Ectodermal cell (in vitro differentiated cells): Measurements from ENCODE around the gene PPP2R2C.

Source experiments
- H3K27ac ChIP-seq: 2 replicates; pipeline ENCODE4 v1.7.0; 2013; ENCODE audit warnings: mild to moderate bottlenecking, low read depth, low read length; ENCODE audit not compliant: insufficient read depth, poor library complexity, severe bottlenecking
- H3K27me3 ChIP-seq: 2 replicates; pipeline ENCODE4 v1.7.0; 2013; ENCODE audit warnings: mild to moderate bottlenecking, low read length; ENCODE audit not compliant: insufficient read depth, control insufficient read depth, poor library complexity, severe bottlenecking
- H3K36me3 ChIP-seq: one replicate; pipeline ENCODE4 v1.7.0; 2013; ENCODE audit warnings: low read length; ENCODE audit not compliant: control insufficient read depth, insufficient read depth
- H3K4me1 ChIP-seq: one replicate; pipeline ENCODE4 v1.7.0; 2013; ENCODE audit warnings: low read length; ENCODE audit not compliant: control insufficient read depth, insufficient read depth
- H3K4me3 ChIP-seq: 2 replicates; pipeline ENCODE4 v1.7.0; 2013; ENCODE audit warnings: low read depth, low read length, control low read depth; ENCODE audit not compliant: insufficient read depth
- H3K9me3 ChIP-seq: 2 replicates; pipeline ENCODE4 v1.7.0; 2013; ENCODE audit warnings: mild to moderate bottlenecking, low read length, moderate library complexity; ENCODE audit not compliant: control insufficient read depth
- WGBS, 2 experiments: methylation state at CpG; one replicate each; pipeline ENCODE4 v1.1.7; 2013; ENCODE audit warnings: missing lambda C conversion rate in 2 of 2; 5-methylcytosine and 5-hydroxymethylcytosine counted together

The PPP2R2C gene

GRCh38 chr4:6494431-6495295, 22.2 kb upstream of the PPP2R2C start:
- WGBS, 2 experiments: 78 to 80% methylated on average over 18 of the region's 18 CpGs
- Histone ChIP-seq H3K27ac (no peak overlapping the region), H3K27me3 (no peaks in the 10 kb centered on the region), H3K9me3 (no peaks in the 10 kb centered on the region), H3K4me3 (no peak overlapping the region), H3K4me1 (peaks cover 11% of the 10 kb centered on the region), H3K36me3 (no peaks in the 10 kb centered on the region)

DNA sequence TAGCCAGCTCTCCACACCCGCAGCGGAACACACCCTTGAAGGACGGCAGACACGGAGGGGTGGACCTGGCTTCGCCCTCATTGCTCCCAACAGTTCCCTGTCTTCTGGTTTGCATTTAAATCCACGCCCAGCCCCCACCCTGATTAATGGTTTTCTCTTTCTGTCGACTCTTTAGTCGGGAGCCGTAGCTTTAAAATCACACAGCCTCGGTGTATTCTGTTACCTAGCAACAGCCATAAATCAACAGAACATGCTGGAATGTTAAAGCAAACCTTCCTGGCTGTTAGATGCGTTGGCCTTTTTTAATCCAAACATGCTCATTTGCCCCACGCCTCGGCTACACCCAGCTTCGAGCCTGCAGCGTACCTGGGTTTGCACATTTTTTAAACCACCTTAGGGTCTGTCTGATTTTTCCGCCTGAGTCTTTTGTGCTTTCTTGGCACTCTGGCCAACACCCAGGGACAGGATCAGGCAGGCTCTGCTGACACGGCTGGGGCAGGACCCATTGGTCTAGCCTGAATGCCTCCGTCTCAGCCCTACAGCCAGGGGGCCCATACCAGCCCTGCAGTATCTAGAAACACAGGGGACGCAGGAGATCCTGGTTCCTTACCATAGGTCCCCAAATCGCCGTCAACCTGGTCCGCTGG, 21.4 kb upstream of the PPP2R2C start:
- H3K36me3 ChIP-seq: no peaks in the 10 kb centered on the region
- 66 to 68% methylated on average over 20 to 22 of the region's 22 CpGs for WGBS, 2 experiments
- H3K9me3 ChIP-seq: no peaks in the 10 kb centered on the region
- H3K4me3 ChIP-seq: no peak overlapping the region
- peaks cover 11% of the 10 kb centered on the region for H3K4me1 ChIP-seq
- H3K27ac ChIP-seq: no peak overlapping the region
- no peaks in the 10 kb centered on the region for H3K27me3 ChIP-seq

DNA sequence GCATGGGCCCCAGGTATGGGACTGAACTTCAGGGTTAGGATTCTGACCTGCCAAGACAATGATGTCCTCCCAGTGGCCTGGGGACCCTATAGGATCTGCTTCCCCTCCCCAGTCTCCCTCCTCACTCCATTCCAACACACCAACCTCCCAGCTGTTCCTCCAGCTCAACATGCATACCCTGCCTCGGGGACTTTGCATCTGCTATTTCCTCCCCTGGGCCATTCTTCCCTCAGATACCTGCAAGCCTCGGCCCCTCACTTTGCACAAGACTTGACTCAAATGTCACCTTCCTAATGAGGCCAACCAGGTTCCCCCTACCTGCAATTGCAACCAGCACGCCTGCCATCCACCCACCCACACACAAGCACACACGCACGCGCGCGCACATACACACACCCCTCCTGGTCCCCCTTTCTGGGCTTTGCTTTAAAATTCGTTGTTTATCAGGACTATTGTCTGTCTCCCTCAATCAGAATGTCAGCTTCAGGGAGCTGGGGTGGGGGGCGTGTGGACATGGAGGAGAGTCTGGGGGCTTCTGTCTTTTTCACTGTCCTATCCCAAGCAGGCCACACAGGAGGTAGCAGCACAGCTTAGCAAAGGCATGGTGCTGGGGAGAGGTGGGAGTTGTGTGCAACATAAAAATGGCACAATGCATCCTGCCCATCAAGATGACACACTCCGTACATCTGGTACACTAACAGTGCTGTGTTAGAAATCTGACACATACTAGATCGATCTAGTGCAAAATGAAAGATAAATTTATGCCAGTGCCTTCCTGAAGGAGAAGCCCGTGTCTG, 20.6 kb upstream of the PPP2R2C start:
- Histone ChIP-seq H3K36me3 (no peaks in the 10 kb centered on the region), H3K9me3 (no peaks in the 10 kb centered on the region), H3K4me3 (no peak overlapping the region), H3K27ac (no peak overlapping the region), H3K4me1 (peaks cover 11% of the 10 kb centered on the region), H3K27me3 (no peaks in the 10 kb centered on the region)
- WGBS, 2 experiments: 89 to 91% methylated on average over 13 of the region's 13 CpGs

DNA sequence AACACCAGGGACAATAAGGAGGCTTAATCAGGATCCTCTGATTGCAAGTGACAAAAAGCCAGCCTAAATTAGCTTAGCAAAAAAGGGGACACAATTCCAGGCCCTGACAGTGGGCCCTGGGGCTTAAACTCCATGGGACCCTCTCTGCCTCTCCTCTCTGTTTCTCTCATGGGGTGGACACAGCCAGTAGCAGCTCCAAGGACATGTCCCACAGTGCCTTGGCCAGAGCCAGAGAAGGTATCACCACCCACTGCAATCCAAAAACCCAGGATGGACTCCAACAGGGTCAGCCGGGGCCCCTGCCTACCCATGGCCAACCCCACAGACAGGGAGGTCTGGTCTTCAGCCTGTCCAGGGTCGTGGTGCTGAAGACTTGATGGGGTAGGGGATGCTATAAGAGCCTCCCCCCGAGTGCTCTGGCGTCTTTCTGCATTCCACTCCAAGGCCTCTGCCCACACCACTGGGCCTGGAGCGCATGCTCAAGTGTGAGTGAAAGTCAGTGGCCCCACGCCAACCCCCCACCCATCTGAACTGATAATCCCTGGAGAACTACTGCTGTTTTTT, 19.7 kb upstream of the PPP2R2C start:
- no peaks in the 10 kb centered on the region for H3K9me3 ChIP-seq
- no peak overlapping the region for H3K27ac ChIP-seq
- H3K4me3 ChIP-seq: no peak overlapping the region
- WGBS, 2 experiments: 93% methylated on average over 6 of the region's 6 CpGs
- H3K36me3 ChIP-seq: no peaks in the 10 kb centered on the region
- H3K27me3 ChIP-seq: no peaks in the 10 kb centered on the region
- peaks cover 11% of the 10 kb centered on the region for H3K4me1 ChIP-seq

GRCh38 chr4:6491235-6491634, 18.8 kb upstream of the PPP2R2C start:
- no peak overlapping the region for H3K27ac ChIP-seq
- H3K4me3 ChIP-seq: no peak overlapping the region
- H3K27me3 ChIP-seq: no peaks in the 10 kb centered on the region
- no peaks in the 10 kb centered on the region for H3K9me3 ChIP-seq
- peaks cover 11% of the 10 kb centered on the region for H3K4me1 ChIP-seq
- no peaks in the 10 kb centered on the region for H3K36me3 ChIP-seq

DNA sequence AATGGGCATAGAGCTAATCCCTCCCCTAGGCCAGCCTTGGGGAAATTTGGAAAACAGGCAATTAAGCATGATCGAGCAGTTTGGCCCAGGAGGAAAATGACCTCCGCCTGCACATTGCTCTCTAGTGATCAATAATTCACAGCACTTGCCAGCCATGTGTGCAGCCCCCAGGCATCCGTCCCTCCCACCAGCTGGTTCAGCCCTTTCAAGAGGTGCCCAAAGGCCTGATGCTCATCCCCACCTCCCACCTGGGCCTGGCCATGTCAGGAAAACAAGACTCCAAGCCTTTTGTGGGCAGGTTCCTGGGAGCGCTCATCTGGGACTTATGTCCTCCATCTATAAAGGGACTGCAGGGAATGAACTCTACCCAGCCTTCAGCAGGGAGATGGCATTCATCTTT, 17.5 kb upstream of the PPP2R2C start:
- WGBS, 2 experiments: 93 to 94% methylated on average over 4 of the region's 4 CpGs
- no peaks in the 10 kb centered on the region for H3K36me3 ChIP-seq

DNA sequence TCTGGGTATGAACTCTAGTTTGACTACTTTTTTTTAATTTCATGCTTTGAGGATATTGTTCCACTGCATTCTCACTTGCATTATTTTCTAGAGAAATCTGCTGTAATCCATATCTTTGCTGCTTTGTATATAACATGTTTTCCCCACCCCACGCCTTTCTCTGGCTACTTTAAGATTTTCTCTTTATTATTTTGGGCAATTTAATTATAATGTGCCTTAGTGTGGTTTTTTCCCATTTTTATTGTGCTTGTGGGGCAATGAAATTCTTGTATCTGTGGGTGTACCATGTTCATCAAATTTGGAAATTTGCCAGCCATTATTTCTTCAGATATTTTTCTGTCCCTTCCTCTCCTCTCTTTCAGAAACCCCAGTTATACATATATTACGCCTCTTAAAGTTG, 15.1 kb upstream of the PPP2R2C start:
- peaks cover 3% of the 10 kb centered on the region for H3K27me3 ChIP-seq
- H3K36me3 ChIP-seq: no peaks in the 10 kb centered on the region
- H3K4me1 ChIP-seq: no peaks in the 10 kb centered on the region
- H3K4me3 ChIP-seq: no peak overlapping the region
- H3K9me3 ChIP-seq: no peaks in the 10 kb centered on the region
- H3K27ac ChIP-seq: no peak overlapping the region
- WGBS, 2 experiments: 90 to 100% methylated on average over 1 to 2 of the region's 2 CpGs

More for the DNA sequence above, 17.5 kb upstream of the PPP2R2C start:
- Histone ChIP-seq H3K27ac (no peak overlapping the region), H3K4me3 (no peak overlapping the region), H3K9me3 (no peaks in the 10 kb centered on the region), H3K27me3 (no peaks in the 10 kb centered on the region), H3K4me1 (peaks cover 11% of the 10 kb centered on the region)

- WGBS, 2 experiments: 79 to 82% methylated on average over 4 of the region's 4 CpGs
- Histone ChIP-seq H3K4me3 (no peak overlapping the region), H3K36me3 (no peaks in the 10 kb centered on the region), H3K4me1 (no peaks in the 10 kb centered on the region), H3K27ac (no peak overlapping the region), H3K9me3 (no peaks in the 10 kb centered on the region), H3K27me3 (peaks cover 3% of the 10 kb centered on the region)
Observed at GRCh38 chr4:6480534-6481088, 8.2 kb upstream of the PPP2R2C start.

DNA sequence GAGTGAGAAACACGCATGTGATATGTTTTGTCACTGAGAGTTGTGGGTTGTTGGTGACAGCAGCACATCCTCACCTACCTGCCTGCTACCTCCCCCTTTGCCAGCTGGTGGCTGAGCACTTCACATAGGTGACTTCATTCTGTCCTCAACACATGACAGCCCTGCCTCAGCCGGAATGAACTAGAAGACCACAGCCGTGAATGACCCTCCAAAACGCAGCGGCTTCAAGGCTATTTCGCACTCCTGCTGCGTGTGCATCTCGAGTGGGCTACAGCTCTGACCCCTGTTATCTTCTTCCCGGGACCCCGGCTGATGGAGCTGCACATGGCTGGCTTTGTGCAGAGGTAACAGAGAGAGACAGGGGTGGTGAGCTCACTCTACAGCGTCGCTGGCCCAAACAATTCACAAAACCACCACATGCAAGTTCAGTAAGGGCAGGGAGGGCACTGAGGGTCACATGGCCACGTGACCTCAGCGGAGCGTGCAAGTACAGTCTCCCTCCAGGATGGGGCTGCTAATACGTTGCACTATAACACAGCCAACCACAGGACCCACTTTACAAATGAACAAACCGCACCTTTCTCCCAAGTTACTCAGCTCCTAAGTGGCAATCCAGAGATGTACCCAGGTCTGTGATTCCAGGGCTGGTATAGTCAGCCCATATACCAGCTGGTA, 6.3 kb upstream of the PPP2R2C start:
- Histone ChIP-seq H3K4me1 (no peaks in the 10 kb centered on the region), H3K27me3 (peaks cover 4% of the 10 kb centered on the region), H3K9me3 (no peaks in the 10 kb centered on the region), H3K4me3 (no peak overlapping the region), H3K36me3 (no peaks in the 10 kb centered on the region), H3K27ac (no peak overlapping the region)
- 84 to 85% methylated on average over 17 of the region's 17 CpGs for WGBS, 2 experiments
